GM18868 (cell line): ENCODE results near the gene CCDC88C.
"Not testable (repeated sequence)": the region's sequence is repeated elsewhere in the genome, so short reads cannot be mapped to it uniquely, and the experiment has no call there.

Experiments
- ATAC-seq: cut with Tn5 transposase; IDR thresholded peaks from one replicate; pipeline ENCODE4 v1.9.1; 2021; ENCODE audit warnings: mild to moderate bottlenecking, moderate library complexity; ENCODE audit not compliant: unreplicated experiment

Gene CCDC88C

DNA sequence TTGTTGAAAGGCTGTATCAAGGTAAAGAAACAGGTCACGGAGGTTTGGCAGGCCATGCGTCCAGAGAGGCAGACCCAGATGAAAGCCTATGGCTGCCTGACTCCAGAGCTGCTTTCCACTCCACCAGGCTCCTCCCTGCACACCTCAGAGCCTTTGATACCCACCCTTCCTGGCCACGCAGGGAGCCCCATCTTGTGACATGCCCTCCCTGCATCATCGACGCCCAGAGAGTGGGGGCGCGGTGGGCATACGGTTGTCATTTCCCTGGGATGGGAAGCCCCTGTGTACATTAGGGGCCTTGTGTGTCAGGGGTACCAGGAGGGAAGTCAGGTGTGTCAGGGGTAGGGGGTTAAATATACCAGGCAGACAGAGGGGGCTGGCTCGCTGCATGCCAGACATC, 142.8 kb downstream of the CCDC88C start:
- no peak for ATAC-seq

DNA sequence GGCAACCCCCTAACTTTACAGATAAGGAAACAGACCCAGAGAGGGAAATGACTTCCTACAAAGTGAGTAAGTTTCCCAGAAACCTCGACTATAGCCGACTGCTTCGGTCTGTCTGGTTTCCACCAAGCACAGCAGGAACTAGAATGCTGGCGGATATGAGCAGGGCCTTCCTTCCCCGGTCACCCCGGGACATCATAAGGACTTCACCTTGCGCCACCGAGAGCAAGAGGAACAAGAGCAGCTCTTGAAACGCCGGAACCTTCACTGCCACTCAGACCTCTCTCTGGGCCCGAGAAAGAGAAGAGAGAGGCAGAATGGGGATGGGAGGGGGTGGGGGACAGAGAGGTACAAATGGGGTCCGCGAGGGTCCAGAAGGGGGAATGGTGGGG, 143.7 kb downstream of the CCDC88C start:
- ATAC-seq: no peak

DNA sequence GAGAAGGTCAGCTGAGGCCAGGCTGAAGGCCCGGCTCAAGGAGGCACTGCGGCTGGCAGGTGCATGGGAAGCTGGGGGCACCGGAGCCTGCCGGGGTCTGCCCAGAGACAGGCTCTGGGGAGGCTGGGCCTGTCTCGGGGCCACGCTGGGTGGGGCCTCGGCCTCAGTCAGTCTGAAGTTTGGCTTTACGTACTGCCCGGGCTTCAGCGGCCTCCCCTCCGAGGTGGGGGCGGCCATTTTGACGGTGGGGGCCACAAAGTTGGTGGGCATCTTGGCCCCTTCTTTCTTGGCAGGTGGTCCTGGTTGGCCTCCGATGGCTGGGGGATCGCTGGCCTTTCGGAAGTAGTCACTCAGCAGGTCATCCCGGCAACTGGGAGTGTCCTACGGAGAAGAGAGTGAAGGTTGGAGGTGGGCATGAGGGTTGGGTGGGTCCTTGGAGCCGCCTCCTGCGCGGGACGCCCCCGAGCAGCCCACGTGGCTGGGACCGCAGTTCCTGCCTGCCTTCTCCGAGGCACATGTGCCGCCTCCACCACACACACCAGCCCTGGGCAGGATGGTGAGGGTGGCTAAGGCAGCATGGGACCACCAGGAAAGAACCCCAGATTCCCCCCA, 144.2 kb downstream of the CCDC88C start:
- no peak for ATAC-seq

DNA sequence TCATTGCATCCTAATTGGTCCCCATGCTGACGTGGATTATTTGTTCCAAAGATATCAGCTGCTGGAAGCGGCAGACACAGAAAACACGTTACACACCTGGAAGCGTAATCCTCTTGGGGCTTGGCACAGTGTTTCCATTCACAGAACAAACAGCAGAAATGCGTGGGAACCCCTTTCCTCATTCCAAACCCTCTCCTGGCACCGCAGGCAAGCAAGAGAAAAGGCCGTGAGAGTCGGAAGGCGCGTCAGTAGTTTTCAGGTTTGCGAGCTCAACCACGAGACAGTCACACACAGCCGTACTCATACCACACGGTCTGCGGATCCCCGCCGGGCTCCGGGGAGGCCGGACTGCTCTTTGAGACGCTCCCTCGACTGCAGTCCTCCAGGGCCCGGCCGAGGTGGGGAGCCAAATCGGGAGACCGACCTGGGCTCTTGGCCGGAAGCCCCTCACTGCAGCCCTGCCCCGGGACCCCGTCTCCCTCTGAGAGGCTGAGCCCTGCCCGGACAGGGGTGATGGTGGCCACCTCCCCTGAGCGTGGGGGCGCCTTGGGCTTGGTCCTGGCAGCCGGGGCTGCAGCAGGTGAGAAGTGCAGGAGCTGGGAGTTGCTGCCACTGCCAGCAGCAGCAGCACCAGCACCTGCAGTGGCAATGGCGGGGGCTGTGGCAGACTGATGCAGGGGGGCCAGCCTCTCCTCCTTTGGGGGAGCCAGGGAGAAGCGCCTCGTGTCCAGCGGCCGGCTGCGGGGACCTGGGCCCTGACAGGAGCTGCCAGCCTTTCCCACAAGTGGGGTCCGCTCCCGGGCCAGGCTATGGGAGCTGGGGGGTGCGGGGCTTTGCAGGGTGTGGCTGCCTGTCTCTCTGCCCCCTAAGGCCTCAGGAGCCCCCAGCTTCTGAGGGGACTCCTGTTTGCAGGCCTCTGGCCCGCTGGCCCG, 145.0 kb downstream of the CCDC88C start:
- no peak for ATAC-seq

DNA sequence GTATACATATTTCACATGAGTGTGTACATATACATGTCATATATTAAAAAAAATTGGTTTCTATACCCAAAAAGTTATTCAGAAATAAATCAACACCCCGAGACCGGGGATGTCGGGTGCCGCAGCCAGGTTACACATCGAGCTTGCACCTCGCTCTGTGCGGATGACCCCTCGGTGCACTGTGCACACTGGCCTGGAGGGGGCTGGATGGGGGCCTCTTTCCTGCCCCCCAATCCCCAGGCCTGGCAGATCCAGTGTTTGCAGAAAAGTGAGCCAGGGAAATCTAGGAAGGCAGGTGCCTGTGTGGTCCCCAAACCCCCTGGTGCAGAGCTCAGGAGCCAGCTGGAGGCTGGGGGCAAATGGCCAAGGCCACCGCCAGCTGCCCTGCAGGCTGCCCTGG, 146.0 kb downstream of the CCDC88C start:
- ATAC-seq: no peak

DNA sequence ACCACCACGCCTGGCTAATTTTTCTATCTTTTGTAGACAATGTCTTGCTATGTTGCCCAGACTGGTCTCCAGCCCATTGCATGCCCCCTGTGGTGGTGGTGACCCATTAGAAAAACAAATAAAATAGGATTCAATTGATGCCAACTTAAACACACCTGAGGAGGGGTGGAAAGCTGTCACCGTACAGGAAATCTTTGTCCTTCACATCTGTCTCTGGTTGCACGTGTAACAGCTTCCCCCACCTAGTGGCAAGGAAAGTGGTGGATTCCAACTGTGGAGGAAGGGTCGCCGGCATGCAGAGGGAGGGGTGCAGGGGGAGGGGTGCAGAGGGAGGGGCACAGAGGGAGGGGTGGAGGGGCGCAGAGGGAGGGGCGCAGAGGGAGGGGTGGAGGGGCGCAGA, 147.0 kb downstream of the CCDC88C start:
- ATAC-seq: no peak

DNA sequence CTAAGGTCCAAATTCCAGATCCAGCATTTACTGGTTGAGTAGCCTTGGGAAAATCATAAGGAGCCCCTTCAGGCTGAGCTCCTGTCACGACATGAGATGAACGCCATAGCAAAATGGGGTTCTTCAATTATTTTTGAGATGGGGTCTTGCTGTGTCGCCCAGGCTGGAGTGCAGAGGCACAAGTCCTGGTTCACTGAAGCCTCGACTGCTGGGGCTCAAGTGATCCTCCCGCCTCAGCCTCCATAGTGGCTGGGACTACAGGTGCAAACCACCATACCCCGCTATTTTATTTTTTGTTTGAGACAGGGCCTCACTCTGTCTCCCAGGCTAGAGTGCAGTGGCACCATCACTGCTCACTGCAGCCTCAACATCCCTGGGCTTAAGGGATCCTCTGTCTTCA, 147.4 kb downstream of the CCDC88C start:
- ATAC-seq: no peak

DNA sequence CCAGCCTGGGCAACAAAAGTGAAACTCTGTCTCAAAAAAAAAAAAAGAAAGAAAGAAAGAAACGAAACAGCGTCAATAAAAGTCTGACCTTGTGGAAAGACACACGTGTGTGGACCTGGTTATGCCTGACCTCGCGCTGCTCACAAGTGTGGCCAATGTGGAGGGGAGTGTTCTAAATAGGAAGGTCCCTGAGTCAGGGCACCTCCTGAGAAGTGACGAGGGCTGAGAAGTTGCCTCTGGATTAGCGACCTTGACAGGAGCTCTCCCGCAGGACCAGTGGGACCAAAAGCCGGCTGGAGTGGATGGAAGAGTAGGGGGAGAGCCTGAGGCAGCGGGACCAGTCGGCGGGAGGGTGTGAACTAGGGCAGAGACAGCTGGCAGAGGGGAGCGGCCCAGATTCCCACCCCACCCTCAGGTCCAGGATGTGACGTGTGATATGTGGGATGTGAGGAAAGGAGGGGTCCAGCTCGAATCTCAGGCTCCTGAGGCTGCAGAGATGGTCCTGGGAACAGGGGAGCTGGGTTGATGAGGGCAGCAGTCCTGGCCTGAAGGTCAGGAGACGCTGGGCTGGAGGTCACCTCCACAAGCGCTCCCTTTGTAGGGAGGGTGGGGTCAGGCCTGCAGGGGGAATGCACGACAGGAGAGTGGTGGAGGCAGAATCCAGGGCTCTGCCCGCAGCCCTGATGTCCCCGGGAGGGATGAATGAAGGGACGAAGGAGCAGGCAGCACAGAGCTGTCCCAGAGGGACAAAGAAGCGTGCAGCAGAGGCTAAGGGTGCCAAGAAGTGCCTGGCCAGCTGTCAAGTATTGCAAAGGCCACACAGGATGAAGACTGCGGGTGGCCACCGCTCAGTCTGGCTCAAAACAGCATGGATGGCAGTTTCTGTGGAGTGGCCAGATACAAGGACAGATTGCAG, 148.3 kb downstream of the CCDC88C start:
- ATAC-seq: no peak

DNA sequence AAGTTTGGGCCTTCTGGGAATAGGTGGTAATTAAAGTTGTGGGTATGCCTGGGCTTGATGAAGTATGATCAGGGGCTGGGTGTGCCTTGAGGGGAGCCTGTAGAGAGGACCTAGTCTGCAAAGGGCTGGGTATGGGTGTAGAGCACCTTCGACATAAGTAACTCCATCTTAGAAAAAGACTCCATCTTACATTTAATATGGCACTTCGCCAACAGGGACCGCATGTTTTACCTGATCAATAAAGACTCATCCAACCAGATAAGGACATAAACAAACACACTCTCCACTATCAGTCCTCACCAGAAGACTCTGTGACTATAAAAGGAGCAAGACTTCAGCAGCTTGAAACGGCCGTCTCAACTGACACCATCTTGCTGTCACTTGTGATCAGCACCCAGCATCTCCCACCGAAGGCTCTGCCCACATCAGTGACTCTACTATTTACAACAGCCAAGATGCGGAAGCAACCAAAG, 149.6 kb downstream of the CCDC88C start:
- no peak for ATAC-seq

DNA sequence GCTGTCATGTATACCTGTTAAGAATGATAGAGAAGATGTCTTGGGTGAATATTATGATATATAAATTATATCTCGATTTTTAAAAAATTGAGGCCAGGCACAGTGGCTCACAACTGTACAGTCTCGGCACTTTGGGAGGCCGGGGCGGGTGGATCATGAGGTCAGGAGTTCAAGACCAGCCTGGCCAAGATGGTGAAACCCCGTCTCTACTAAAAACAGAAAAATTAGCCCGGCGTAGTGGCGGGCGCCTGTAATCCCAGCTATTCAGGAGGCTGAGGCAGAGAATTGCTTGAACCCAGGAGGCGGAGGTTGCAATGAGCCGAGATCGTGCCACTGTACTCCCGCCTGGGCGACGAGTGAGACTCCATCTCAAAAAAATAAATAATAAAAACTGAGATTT, 151.3 kb downstream of the CCDC88C start:
- ATAC-seq: not testable (repeated sequence)

DNA sequence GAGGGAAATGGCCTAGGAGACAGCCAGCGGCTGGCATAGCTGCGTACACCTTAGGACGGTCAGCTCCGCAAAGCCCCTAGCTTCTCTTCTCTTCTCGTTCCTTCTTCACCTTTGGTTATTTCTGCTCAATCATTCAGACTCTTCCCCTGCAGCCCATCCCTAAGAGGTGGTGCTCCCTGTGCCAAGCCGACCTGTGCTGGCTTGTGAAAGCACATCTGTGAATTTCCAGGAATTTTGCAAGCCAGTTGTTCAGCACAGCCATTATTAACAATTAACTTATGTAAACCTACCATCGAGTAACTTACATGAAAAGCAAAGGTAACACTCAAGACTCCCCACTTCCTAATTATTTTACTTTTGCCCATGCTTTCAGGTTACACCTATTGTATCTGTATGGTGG, 152.2 kb downstream of the CCDC88C start:
- ATAC-seq: no peak

DNA sequence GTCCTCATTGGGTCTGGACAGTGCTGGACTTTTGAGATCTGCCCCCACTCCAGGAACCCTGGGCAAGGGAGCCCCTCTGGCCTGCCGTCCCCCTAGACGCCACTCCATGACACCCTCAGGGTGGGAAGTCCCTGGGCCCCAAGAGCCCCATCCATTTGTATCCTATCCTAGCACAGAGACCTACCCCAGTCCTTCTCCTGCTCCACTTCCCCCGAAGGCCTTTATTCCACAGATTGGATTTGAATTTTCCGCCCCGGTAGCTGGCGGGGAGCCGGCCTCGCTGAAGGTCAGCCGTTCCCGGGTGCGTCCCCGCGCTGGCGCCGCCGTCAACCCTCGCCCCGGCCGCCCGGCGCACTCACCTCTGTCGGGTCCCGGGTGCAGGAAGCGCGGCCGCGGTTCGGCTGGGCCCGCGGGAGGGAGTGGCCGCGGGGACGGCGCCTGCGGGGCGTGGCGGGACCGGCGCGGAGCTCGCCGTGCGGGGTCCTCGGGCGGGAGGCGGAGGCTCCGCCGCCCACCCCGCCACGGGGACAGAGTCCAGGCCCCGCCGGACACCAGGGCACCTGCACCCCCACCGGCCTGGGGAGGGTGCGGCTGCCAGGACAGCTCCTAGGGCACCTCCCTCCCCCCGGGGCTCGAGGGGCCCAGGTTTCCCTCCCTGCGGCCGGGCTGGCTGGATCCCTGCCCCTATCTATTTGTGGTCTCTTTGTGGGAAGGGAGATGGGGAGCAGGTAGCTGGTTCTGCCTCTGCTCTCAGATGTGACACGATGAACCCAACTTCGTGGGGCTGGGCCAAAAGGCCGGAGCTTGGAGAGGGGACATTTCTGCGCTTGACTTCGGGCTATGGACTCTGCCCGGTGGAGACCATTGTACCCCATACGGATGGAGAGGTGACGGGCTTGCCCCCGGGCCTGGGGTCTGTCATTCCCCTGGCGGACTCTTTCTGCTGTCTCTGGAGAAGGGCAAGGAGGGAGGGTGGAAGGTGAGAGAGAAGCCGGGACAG, 153.2 kb downstream of the CCDC88C start:
- no peak for ATAC-seq

DNA sequence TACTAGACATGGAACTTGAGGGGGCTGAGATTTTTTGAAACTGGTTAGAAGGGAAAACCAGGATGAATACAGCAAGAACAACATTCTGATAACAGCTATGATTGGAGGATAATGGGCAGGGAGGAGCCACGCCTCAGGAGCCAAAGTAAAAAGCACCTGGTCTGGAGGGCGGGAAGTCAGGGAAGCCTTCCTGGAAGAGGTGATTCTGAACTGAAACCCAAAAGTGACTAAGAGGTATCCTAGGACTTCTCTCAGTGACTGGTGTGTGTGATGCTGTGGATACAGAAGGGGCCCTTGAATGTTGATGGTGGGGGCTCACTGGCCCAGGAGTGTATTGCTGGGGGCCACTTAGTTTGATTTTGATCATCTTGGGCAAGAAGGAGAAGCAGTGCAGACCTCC, 154.3 kb downstream of the CCDC88C start:
- no peak for ATAC-seq

DNA sequence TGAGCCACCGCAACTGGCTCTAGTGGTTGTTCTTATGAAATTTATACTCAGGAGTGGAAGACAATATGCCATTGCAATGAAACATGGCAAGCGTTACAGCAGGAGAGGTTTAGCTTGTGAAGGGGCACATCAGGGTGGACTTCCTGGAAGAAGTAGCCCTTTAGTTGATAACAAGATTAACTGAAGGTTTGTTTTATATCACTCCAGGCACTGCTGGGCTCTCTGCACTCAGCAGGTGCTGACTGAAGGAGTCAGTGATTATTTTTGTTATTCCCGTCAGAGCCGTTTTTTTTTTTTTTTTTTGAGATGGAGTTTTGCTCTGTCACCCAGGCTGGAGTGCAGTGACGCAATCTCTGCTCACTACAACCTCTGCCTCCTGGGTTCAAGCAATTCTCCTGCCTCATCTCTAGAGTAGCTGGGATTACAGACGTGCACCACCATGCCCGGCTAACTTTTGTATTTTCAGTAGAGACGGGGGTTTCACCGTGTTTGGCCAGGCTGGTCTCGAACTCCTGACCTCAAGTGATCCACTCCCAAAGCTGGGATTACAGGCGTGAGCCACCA, 155.6 kb downstream of the CCDC88C start:
- no peak for ATAC-seq

DNA sequence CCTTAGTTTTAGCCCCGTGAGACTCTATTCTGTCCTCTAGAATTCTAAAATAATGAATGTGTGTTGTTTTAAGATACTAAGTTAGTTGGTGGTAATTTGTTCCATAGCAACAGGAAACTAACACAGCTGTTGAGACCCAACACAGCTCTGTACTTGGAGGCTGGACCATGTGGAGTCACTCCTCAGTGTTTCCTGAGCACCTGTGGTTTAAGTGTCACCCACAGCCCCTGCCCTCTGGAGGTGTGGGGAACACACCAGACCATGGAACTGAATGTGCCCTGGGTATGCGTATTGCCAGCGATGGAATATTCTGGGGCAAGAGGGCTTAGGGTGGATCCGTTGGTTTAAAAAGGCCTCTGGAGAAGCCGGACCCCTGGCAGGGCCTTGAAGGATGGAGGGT, 156.5 kb downstream of the CCDC88C start:
- ATAC-seq: no peak

DNA sequence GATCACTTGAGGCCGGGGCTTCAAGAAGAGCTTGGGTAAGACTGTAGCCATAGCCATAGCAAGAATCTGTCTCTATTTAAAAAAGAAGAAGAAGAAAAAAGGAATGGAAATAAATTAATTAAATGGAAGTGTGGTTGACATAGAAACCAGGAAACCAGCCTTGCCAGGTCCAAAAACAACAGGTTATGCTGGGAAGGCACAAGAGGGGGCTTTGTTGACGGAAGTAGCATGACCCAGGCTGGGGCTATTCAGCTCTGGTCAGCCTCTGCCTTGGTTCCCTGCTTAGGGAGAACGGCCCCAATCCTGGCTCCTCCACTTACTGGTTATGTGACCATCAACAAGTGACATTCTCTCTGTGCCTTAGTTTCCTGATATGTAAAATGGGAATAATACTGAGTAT, 158.7 kb downstream of the CCDC88C start:
- ATAC-seq: no peak

DNA sequence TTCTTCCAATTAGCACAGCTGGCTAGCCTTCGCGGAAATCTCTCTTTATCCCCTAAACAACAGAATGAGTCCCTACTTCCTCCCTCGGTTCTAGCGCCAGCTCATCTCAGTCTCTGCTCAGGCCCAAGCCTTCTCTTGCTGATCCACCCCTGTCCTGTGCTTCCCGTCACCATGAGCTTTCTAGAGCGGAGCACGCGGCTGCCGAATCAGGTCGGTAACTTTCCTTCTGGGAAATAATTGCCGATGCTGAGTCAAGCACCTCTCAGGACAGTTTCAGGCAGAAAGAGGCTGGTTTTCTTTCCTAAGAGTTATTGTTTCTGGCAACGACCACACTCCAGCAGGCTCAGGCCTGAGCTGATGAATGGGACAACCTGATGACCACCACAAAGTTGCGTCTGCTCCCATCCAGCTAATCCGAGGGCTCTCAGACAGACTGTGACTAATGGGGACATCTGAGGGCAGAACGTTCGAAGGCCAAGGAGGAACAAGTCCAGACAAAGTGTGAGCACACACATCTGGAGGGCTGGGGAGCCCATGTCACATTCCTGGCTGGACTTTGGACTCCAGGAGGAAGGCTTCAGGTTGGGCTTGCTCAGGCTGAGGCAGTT, 159.5 kb downstream of the CCDC88C start:
- ATAC-seq: no peak

DNA sequence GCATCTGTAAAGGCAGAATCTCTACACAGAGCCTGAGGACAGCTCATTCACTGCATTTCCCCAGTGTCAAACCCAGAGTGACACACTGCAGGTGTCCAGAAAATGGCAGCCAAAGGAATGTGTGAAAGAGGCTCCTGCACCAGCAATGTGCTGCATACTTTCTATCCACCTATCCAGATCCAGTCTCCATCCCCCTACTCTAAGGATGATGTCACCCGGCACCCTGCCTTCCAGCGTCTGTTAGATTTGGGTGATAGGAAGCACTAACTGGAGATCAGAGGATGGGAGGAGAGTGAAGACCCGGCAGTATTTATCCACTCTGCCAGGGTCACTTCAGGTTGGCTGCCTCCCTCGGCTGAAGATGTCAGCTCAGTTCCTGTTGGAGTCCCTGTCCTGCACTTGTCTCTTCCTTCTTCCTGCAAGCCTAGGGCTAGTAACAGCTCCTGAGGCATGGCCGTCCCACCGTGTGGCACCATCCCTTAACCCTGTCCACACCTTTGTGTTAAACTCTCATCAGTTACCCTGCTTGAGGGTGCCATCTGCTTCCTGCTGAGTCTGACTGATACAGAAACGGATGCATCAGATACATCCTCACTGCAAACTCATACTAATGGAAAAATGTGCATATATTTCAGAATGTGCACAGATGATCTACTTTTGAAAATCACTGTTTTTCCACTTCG, 160.2 kb downstream of the CCDC88C start:
- ATAC-seq: no peak

DNA sequence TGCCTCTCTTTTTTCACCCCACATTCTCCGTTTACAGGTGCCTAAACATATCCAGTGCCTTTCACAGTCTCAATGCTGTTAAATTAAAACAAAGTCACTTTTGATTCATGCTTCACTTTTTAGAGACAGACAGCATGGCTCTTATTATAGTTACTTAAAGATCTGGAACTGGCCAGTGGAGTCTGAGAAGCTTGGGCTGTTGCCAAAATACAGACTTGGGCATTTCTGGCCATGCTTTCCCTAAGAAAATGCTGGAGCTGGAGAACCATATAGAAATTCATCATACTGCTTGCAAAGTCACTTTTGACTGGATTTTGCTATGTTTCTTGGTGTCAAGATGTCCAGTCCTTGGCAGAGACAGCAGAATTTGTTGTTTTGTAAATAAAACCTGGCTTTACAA, 161.0 kb downstream of the CCDC88C start:
- no peak for ATAC-seq
